ENCODE data around the gene RPL38. TPM values are rescaled to one million over a fixed set of nuclear protein-coding genes. Genes with fewer than 3 reads are reported as not detected.

Gene RPL38
- total and polyA plus RNA-seq, 12 donors = 661 to 2,186 (median 739) TPM

GRCh38 chr17:74215342-74215727 is 11.9 kb downstream of the RPL38 start:
- TF ChIP-seq CTCF (IDR thresholded peaks at IDR 0.05) = no peak
- WGBS, 2 donors = 33 to 40% methylated on average over 6 of the region's 6 CpGs
- H3K4me3 ChIP-seq = peak overlapping the region in 9 of 10 donors; percentile 46 to 72 (median 65)
- no peaks in the 10 kb centered on the region for H3K9me3 ChIP-seq
- peak; percentile 12 to 67 (median 44) for ATAC-seq
- H3K4me1 ChIP-seq = peaks cover 22 to 71% (median 65%) of the 10 kb centered on the region in 9 donors
- intact Hi-C loops (cut with DNase I) = loop anchor here in 8 of 10 donors (1.0 to 10.0 kb wide), 8 partner anchors 19 to 239 kb away; partner anchors contain the start of gene BTBD17 (in 1 of the 8)
- H3K27me3 ChIP-seq = no peaks in the 10 kb centered on the region
- peak overlapping the region in 9 of 10 donors; percentile 67 to 93 (median 88) for H3K27ac ChIP-seq
- DNase-seq = peak; percentile 40 to 56
- H3K36me3 ChIP-seq = peaks cover 0 to 10% (median 0%) of the 10 kb centered on the region in 9 donors

DNA sequence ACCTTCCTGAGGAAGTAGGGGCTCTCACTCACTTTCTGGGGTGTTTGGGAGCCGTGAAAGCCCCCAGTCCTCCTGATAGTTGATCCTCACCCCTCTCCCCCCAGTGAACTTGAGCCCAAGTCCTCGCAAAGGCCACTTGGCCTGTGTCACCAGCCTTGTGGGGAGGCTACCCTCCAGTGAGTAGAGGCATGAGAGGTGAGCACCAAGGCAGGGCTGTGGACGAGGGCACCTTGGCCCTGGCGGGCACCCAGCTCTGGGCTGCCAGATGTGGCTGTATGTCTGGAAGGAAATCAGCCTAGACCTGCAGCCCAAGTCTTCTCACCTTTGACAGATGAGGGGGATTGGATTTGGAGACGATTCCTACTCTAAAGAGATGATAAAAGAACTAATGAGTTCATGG is 13.0 kb downstream of the RPL38 start:
- H3K4me3 ChIP-seq = no peak overlapping the region
- WGBS, 2 donors = 63 to 74% methylated on average over 5 of the region's 5 CpGs
- H3K4me1 ChIP-seq = peaks cover 13 to 60% (median 53%) of the 10 kb centered on the region in 9 donors
- no peaks in the 10 kb centered on the region for H3K36me3 ChIP-seq
- H3K9me3 ChIP-seq = no peaks in the 10 kb centered on the region
- H3K27ac ChIP-seq = peak overlapping the region in 2 of 10 donors; percentile 19 to 35
- ATAC-seq = no peak
- no peaks in the 10 kb centered on the region for H3K27me3 ChIP-seq
- TF ChIP-seq CTCF (IDR thresholded peaks at IDR 0.05) = no peak
- intact Hi-C loops (cut with DNase I) = loop anchor here in 8 of 10 donors (5.0 to 10.0 kb wide), 5 partner anchors 61 to 238 kb away; partner anchors contain the start of gene BTBD17 (in 1 of the 8)
- DNase-seq = no peak

DNA sequence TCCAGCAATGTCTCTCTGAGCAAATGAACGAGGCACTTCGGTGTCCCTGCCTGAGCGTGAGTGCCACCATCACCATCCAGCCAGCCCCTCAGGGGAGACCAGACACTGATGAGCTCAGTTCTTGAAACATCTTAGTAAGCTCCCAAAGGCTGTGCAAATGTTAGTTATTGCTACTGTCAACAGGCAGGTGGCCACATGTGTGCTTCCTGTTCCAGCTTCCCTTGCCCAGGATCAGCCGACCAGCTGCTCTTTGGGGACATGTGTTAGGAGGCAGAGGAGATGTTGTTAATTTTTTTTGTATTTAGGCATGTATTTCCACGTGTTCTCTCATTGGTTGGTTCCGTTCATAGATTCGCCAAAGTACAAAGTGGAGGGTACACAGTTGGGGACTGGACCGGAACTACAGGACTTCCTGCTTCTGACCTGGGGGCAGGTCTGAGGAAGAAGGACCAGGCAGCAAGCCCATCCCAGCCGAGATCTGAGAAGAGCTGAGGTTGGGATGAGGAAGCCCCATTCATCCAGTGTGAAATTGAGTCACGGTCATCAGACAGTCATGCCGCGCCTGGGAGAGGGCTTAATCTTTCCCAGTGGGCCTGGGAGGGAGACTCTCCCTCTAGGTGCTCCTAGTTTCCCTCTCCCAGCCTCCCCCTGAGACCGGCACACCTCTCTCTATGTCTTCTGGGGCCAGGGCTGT is 13.7 kb downstream of the RPL38 start:
- no peak for TF ChIP-seq CTCF (IDR thresholded peaks at IDR 0.05)
- H3K4me3 ChIP-seq = no peak overlapping the region
- no peaks in the 10 kb centered on the region for H3K9me3 ChIP-seq
- intact Hi-C loops (cut with DNase I) = loop anchor here in 8 of 10 donors (5.0 to 10.0 kb wide), 5 partner anchors 60 to 238 kb away; partner anchors contain the start of gene BTBD17 (in 1 of the 8)
- DNase-seq (no peak), ATAC-seq (no peak)
- H3K27me3 ChIP-seq = no peaks in the 10 kb centered on the region
- WGBS, 2 donors = 62 to 76% methylated on average over 13 of the region's 13 CpGs
- H3K27ac ChIP-seq = peak overlapping the region in 2 of 10 donors; percentile 14 to 19
- H3K4me1 ChIP-seq = peaks cover 8 to 53% (median 46%) of the 10 kb centered on the region in 9 donors
- H3K36me3 ChIP-seq = peaks cover 0 to 4% (median 0%) of the 10 kb centered on the region in 9 donors

DNA sequence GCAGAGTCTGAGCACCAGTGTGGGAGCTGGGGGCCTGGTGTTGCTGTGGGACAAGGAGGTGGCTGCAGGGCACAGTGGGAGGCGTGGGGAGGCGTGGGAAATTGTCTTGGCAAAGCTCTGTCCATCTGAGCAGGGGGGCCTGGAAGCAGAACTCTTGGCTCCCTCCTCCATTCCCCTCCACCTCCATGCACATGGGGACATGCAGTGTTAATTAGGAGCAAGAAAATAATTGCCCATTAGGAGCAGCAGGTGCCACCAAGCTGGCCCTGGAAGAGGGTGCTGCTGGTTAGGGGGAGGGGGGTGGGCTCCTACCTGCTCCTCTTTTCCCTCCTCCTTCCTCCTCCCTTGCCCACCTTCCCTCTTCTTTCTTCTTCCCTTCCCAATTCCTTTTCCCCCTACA is 14.4 kb downstream of the RPL38 start:
- peaks cover 4 to 46% (median 39%) of the 10 kb centered on the region in 9 donors for H3K4me1 ChIP-seq
- no peak for ATAC-seq
- H3K4me3 ChIP-seq = no peak overlapping the region
- peaks cover 0 to 11% (median 0%) of the 10 kb centered on the region in 9 donors for H3K36me3 ChIP-seq
- H3K27ac ChIP-seq = peak overlapping the region in 1 of 10 donors; percentile 14
- H3K9me3 ChIP-seq = no peaks in the 10 kb centered on the region
- no peaks in the 10 kb centered on the region for H3K27me3 ChIP-seq
- DNase-seq = no peak
- WGBS, 2 donors = 89 to 92% methylated on average over 2 of the region's 2 CpGs
- no peak for TF ChIP-seq CTCF (IDR thresholded peaks at IDR 0.05)
- intact Hi-C loops (cut with DNase I) = loop anchor here in 8 of 10 donors (5.0 to 10.0 kb wide), 5 partner anchors 59 to 237 kb away; partner anchors contain the start of gene BTBD17 (in 1 of the 8)

Data from heart right ventricle (tissue), 16 donors.